ENCODE results near the gene TNS3.

The TNS3 gene

DNA sequence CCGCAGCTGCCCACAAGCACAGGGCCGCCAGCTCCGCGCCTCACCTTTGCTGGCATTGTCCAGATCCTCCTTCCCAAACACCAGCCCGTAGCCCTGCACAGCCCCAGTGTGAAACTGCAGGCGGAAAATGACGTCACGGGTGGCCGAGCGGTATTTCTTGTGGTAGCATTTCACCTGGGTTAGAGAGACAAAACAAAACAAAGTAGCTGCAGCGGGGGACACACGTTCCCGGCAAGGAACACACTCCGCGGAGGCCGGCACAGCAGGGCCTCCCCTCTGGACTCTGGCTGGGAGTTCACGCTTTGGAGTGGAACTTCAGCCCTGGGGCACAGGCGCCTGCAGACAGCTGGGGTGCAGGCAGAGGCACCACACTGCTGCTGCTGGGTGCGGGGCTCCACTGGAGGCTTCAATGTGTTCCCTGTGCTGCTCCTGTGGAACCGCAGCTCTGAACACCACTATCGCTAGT is 181.1 kb downstream of the TNS3 start:
- H3F3A ChIP-seq (ENCODE audit: control insufficient read depth, insufficient read depth): no peaks in the 10 kb centered on the region
- no peaks in the 10 kb centered on the region for H3K4me1 ChIP-seq (ENCODE audit: control insufficient read depth, low read length)
- no peaks in the 10 kb centered on the region for H3K36me3 ChIP-seq (ENCODE audit: control insufficient read depth, low read length)
- H3K79me2 ChIP-seq (ENCODE audit: control insufficient read depth, low read length): no peaks in the 10 kb centered on the region
- no peaks in the 10 kb centered on the region for H3K27me3 ChIP-seq (ENCODE audit: control insufficient read depth, low read length)
- no peaks in the 10 kb centered on the region for H4K20me1 ChIP-seq (ENCODE audit: control insufficient read depth, insufficient read depth, low read depth, low read length)
- H3K4me2 ChIP-seq (ENCODE audit: low read length): no peak overlapping the region
- no peaks in the 10 kb centered on the region for H3K9me2 ChIP-seq (replicated peaks; ENCODE audit: control insufficient read depth, low read length)
- no peak for TF ChIP-seq EZH2phosphoT487 (IDR thresholded peaks at IDR 0.05; ENCODE audit: borderline replicate concordance, low read length)
- TF ChIP-seq, protein P1, sequence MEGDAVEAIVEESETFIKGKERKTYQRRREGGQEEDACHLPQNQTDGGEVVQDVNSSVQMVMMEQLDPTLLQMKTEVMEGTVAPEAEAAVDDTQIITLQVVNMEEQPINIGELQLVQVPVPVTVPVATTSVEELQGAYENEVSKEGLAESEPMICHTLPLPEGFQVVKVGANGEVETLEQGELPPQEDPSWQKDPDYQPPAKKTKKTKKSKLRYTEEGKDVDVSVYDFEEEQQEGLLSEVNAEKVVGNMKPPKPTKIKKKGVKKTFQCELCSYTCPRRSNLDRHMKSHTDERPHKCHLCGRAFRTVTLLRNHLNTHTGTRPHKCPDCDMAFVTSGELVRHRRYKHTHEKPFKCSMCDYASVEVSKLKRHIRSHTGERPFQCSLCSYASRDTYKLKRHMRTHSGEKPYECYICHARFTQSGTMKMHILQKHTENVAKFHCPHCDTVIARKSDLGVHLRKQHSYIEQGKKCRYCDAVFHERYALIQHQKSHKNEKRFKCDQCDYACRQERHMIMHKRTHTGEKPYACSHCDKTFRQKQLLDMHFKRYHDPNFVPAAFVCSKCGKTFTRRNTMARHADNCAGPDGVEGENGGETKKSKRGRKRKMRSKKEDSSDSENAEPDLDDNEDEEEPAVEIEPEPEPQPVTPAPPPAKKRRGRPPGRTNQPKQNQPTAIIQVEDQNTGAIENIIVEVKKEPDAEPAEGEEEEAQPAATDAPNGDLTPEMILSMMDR (IDR thresholded peaks at IDR 0.05; ENCODE audit: low read depth, low read length, poor library complexity, severe bottlenecking): no peak
- no peaks in the 10 kb centered on the region for H3K9me3 ChIP-seq (ENCODE audit: control insufficient read depth, insufficient read depth, low read length)
- H3K4me3 ChIP-seq (ENCODE audit: low read length): no peak overlapping the region
- H3K27ac ChIP-seq (ENCODE audit: low read depth, low read length): no peak overlapping the region

DNA sequence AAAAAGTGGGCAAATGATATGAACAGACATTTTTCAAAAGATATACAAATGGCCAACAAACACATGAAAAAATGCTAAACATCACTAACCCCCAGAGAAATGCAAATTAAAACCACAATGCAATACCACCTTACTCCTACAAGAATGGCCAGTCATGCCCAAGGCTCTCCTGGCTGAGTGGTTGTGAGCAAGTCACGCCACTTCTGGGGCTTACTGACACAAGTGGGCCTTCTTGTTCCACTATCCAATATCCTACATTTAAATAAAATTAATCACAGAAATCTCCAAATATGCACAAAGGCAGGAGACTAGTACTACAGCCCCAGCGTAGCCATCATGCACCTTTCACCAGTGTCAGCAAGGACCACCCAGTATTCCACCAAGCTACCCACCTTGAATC is 181.9 kb downstream of the TNS3 start:
- H3K27ac ChIP-seq (ENCODE audit: low read depth, low read length): no peak overlapping the region
- no peaks in the 10 kb centered on the region for H3K4me1 ChIP-seq (ENCODE audit: control insufficient read depth, low read length)
- no peaks in the 10 kb centered on the region for H3K36me3 ChIP-seq (ENCODE audit: control insufficient read depth, low read length)
- H3K27me3 ChIP-seq (ENCODE audit: control insufficient read depth, low read length): no peaks in the 10 kb centered on the region
- no peaks in the 10 kb centered on the region for H3K9me3 ChIP-seq (ENCODE audit: control insufficient read depth, insufficient read depth, low read length)
- no peaks in the 10 kb centered on the region for H3K79me2 ChIP-seq (ENCODE audit: control insufficient read depth, low read length)
- H4K20me1 ChIP-seq (ENCODE audit: control insufficient read depth, insufficient read depth, low read depth, low read length): no peaks in the 10 kb centered on the region
- no peaks in the 10 kb centered on the region for H3F3A ChIP-seq (ENCODE audit: control insufficient read depth, insufficient read depth)
- no peak overlapping the region for H3K4me2 ChIP-seq (ENCODE audit: low read length)
- TF ChIP-seq, protein P1 (IDR thresholded peaks at IDR 0.05; ENCODE audit: low read depth, low read length, poor library complexity, severe bottlenecking): no peak
- TF ChIP-seq EZH2phosphoT487 (IDR thresholded peaks at IDR 0.05; ENCODE audit: borderline replicate concordance, low read length): no peak
- no peak overlapping the region for H3K4me3 ChIP-seq (ENCODE audit: low read length)
- no peaks in the 10 kb centered on the region for H3K9me2 ChIP-seq (replicated peaks; ENCODE audit: control insufficient read depth, low read length)

DNA sequence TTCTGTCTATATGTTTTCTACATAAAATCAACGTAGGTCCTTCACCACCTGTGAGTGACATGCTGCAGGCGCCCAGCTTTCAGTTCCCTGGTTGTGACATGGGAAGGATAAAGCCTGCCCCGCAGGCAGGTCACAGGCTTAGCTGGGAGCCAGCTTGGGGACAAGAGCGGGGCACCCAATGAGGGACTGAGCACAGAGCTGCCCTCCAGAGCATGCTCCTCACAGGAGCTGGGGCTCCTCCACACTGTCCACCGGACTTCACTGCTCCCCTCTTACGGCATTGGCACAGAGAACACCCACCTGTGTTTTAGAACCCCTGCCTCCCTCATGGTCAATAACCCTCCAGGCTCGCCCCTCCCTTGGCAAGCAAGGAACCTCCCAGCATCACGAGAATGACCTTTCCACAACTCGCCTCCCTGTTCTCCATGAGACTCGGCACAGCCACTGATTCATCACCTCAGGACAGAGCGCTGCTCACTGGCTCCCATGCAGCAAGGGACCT is 187.1 kb downstream of the TNS3 start:
- Histone ChIP-seq H3K27ac (ENCODE audit: low read depth, low read length) (no peak overlapping the region), H3K4me1 (ENCODE audit: control insufficient read depth, low read length) (peaks cover 5% of the 10 kb centered on the region), H3F3A (ENCODE audit: control insufficient read depth, insufficient read depth) (no peaks in the 10 kb centered on the region), H3K36me3 (ENCODE audit: control insufficient read depth, low read length) (no peaks in the 10 kb centered on the region), H3K27me3 (ENCODE audit: control insufficient read depth, low read length) (no peaks in the 10 kb centered on the region), H3K79me2 (ENCODE audit: control insufficient read depth, low read length) (no peaks in the 10 kb centered on the region), H3K9me3 (ENCODE audit: control insufficient read depth, insufficient read depth, low read length) (no peaks in the 10 kb centered on the region), H3K4me2 (ENCODE audit: low read length) (no peak overlapping the region), H3K4me3 (ENCODE audit: low read length) (no peak overlapping the region), H4K20me1 (ENCODE audit: control insufficient read depth, insufficient read depth, low read depth, low read length) (no peaks in the 10 kb centered on the region), H3K9me2 (replicated peaks; ENCODE audit: control insufficient read depth, low read length) (no peaks in the 10 kb centered on the region)
- no peak for TF ChIP-seq EZH2phosphoT487 (IDR thresholded peaks at IDR 0.05; ENCODE audit: borderline replicate concordance, low read length)
- TF ChIP-seq, protein P1 (IDR thresholded peaks at IDR 0.05; ENCODE audit: low read depth, low read length, poor library complexity, severe bottlenecking): no peak

All from DOHH2 (cell line).